Psoas muscle (tissue), 8 donors: Measurements from ENCODE around the gene LY6G6C. TPM values are rescaled to one million over a fixed set of nuclear protein-coding genes. Genes with fewer than 3 reads are reported as not detected.

Experiments
- ATAC-seq, 4 donors: fragments of 200-7000 bp; cut with Tn5 transposase; one replicate each; pipeline ENCODE4 v1.9.1; 2020; ENCODE audit warnings: moderate library complexity in 3 of 4, mild to moderate bottlenecking in 2 of 4
- DNase-seq, 2 donors: peaks; one replicate each; pipeline ENCODE4 v3.0.0-alpha.2; 2020
- H3K27ac ChIP-seq: fragments of 200-600 bp; one replicate; pipeline ENCODE4 v1.8.0; 2022
- H3K27me3 ChIP-seq, 3 donors: fragments of 200-600 bp in 1 of 3; one replicate each; pipeline versions ENCODE4 v1.6.1 to v1.8.0; 2013 to 2022; ENCODE audit warnings: low read length in 2 of 3, mild to moderate bottlenecking in 2 of 3, moderate library complexity in 1 of 3; ENCODE audit not compliant: insufficient read depth in 3 of 3
- H3K36me3 ChIP-seq, 2 donors: fragments of 200-600 bp in 1 of 2; one replicate each; pipeline versions ENCODE4 v1.6.1 to v1.8.0; 2013 to 2022; ENCODE audit warnings: low read depth in 1 of 2, mild to moderate bottlenecking in 1 of 2, moderate library complexity in 1 of 2; ENCODE audit not compliant: insufficient read depth in 1 of 2
- H3K4me1 ChIP-seq: fragments of 200-600 bp; one replicate; pipeline ENCODE4 v1.8.0; 2022
- H3K4me3 ChIP-seq: fragments of 200-600 bp; one replicate; pipeline ENCODE4 v1.8.0; 2022; ENCODE audit warnings: mild to moderate bottlenecking
- H3K9me3 ChIP-seq: fragments of 200-600 bp; one replicate; pipeline ENCODE4 v1.8.0; 2022
- WGBS, 3 donors: extraction: QIAGEN DNeasy Blood & Tissue Kit; methylation state at CpG; one replicate each; pipeline versions ENCODE4 v1.1.6 to v1.1.7; 2013; 5-methylcytosine and 5-hydroxymethylcytosine counted together
- intact Hi-C, 2 donors: fragments of 100-400 bp; cut with DNase I; formaldehyde crosslinking; loops; one replicate each; pipeline versions ENCODE4 v1.11.0 to v1.14.2; 2022
- polyA plus RNA-seq, 3 donors: library from polyadenylated mRNA; stranded (reverse); fragments of 200-250 nt; gene quantifications; one replicate each; pipeline ENCODE4 v1.2.3, GENCODE V29; 2013
- total RNA-seq, 4 donors: library from RNA; stranded (reverse); fragmentation: NEBNext Ultra II Directional in 2 of 4; extraction: Animal tissue kit (Norgen Biotek cat#: 25700) in 2 of 4; gene quantifications; one replicate each; pipeline versions ENCODE4 v1.2.1 to v1.2.4, GENCODE V29; 2021 to 2023
- TF ChIP-seq, protein P1 (sequence below): fragments of 200-600 bp; IDR thresholded peaks from one replicate; pipeline ENCODE4 v1.8.0; 2022; ENCODE audit warnings: antibody characterized with exemption
- donor health status: healthy with polysubstance abuse.
- donor health status: DM: no; HTN: no; CAD: no; lungs with moderate emphysema.
- donor health status: Bipolar disorder and iron deficiency.
- donor health status: healthy.
- donor health status: DM: yes; HTN: yes; CAD: no.
- donor health status: DM: no; HTN: no; CAD: no.
- donor health status: DM: no; HTN: no; CAD: no.
- donor health status: DM: yes; HTN: yes; CAD: no.

LY6G6C gene
- total and polyA plus RNA-seq, 7 donors: not detected

DNA sequence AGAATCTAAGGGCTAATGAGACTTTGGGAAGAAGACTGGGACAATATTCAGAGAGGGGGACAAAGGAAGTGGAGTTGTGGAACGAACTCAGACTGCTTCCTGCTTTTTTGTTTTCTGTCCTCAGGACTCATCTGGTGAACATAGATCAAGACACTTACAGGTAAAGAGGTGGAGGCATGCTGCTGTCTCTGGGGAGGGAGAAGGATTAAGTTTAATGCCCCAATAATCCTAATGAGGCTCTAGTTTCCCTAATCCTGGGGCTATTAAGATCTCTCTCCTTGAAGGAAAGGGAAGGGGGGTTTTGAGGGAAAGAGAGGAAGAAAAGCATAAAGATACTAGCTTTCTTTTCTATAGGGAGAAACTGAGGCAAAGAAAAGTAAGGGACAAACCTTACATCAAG, 22.9 kb upstream of the LY6G6C start:
- 50 to 78% (median 65%) methylated on average over 1 of the region's 1 CpG for WGBS, 3 donors

DNA sequence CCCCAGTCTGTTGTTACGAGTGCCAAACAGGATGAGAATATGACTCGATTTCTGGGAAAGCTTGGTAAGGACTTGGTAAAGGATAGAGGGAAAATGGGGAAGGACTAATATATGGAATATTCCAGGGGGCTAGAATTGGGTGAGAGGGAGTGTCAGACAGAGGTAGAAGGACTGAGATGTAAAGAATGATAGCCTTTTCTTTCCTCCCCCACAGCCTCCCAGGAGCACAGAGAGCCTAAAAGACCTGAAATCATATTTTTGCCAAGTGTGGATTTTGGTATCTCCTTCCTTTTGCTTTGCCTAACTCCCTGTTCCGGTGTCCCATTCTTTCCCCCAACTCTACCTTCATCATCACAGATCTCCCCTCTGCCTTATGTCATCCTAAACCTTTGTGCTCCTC, 21.3 kb upstream of the LY6G6C start:
- H3K27me3 ChIP-seq: no peaks in the 10 kb centered on the region
- intact Hi-C loops: no loop called here
- H3K4me1 ChIP-seq: peaks cover 4% of the 10 kb centered on the region
- ATAC-seq (no peak), DNase-seq (no peak)
- H3K36me3 ChIP-seq: no peaks in the 10 kb centered on the region
- no peaks in the 10 kb centered on the region for H3K9me3 ChIP-seq
- TF ChIP-seq, protein P1, sequence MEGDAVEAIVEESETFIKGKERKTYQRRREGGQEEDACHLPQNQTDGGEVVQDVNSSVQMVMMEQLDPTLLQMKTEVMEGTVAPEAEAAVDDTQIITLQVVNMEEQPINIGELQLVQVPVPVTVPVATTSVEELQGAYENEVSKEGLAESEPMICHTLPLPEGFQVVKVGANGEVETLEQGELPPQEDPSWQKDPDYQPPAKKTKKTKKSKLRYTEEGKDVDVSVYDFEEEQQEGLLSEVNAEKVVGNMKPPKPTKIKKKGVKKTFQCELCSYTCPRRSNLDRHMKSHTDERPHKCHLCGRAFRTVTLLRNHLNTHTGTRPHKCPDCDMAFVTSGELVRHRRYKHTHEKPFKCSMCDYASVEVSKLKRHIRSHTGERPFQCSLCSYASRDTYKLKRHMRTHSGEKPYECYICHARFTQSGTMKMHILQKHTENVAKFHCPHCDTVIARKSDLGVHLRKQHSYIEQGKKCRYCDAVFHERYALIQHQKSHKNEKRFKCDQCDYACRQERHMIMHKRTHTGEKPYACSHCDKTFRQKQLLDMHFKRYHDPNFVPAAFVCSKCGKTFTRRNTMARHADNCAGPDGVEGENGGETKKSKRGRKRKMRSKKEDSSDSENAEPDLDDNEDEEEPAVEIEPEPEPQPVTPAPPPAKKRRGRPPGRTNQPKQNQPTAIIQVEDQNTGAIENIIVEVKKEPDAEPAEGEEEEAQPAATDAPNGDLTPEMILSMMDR: no peak
- H3K27ac ChIP-seq: no peak overlapping the region
- no peak overlapping the region for H3K4me3 ChIP-seq
- 85 to 91% (median 86%) methylated on average over 3 of the region's 3 CpGs for WGBS, 3 donors

More for the DNA sequence above, 22.9 kb upstream of the LY6G6C start:
- H3K4me1 ChIP-seq: peaks cover 2% of the 10 kb centered on the region
- no peaks in the 10 kb centered on the region for H3K27me3 ChIP-seq
- TF ChIP-seq, protein P1: no peak
- H3K4me3 ChIP-seq: no peak overlapping the region
- DNase-seq (no peak), ATAC-seq (no peak)
- no peaks in the 10 kb centered on the region for H3K36me3 ChIP-seq
- intact Hi-C loops: no loop called here
- no peaks in the 10 kb centered on the region for H3K9me3 ChIP-seq
- H3K27ac ChIP-seq: no peak overlapping the region

DNA sequence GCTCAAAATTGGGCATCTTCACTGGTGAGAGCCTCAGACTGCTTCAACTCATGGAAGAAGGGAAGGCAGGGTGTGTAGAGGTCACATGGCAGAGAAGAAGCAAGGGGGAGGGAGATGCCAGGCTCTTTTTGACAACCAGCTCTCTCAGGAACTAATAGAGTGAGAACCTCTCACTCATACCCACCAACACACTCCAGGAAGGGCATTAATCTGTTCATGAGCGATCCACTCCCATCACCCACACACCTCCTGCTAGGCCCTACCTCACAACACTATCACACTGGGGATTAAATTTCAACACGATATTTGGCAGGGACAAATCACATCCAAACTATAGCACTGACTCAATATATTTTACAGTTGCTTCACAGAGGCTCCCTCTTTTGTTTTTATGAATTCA, 20.3 kb upstream of the LY6G6C start:
- ATAC-seq (no peak), DNase-seq (no peak)
- H3K4me1 ChIP-seq: peaks cover 9% of the 10 kb centered on the region
- H3K27me3 ChIP-seq: no peaks in the 10 kb centered on the region
- no peak overlapping the region for H3K27ac ChIP-seq
- intact Hi-C loops: no loop called here
- no peaks in the 10 kb centered on the region for H3K9me3 ChIP-seq
- no peaks in the 10 kb centered on the region for H3K36me3 ChIP-seq
- WGBS, 3 donors: 69 to 85% (median 73%) methylated on average over 2 of the region's 2 CpGs
- TF ChIP-seq, protein P1: no peak
- H3K4me3 ChIP-seq: no peak overlapping the region

DNA sequence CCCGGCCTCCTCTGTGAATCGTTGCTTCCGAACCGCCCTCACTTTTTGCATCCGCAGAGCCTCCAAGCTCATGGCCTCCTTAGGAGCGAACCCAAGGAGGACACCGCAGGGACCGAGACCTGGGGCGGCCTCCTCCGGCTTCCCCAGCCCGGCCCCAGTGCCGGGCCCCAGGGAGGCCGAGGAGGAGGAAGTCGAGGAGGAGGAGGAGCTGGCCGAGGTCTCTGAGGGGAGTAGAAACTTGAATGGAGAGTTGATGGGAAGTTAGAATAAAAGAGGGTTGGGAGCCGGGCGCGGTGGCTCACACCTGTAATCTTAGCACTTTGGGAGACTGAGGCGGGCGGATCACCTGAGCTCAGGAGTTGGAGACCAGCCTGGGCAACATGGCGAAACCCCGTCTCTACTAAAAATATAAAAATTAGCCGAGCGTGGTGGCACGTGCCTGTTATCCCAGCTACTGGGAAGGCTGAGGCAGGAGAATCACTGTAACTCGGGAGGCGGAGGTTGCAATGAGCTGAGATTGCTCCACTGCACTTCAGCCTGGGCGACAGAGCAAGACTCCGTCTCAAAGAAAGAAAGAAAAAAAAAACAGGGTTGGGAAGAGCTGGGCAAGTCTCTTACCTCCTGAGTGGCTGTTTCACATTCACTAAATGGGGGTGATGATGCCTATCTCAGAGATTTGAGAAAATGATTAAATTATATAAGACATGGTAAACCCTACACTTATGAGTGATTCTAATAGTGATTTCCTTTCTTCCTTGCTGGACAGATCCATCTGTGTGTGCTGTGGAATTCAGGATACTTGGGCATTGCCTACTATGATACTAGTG, 19.1 kb upstream of the LY6G6C start:
- ATAC-seq (no peak), DNase-seq (no peak)
- peaks cover 14% of the 10 kb centered on the region for H3K4me1 ChIP-seq
- no peak overlapping the region for H3K27ac ChIP-seq
- no peaks in the 10 kb centered on the region for H3K36me3 ChIP-seq
- intact Hi-C loops: no loop called here
- H3K9me3 ChIP-seq: no peaks in the 10 kb centered on the region
- peak overlapping the region; percentile 74 for H3K4me3 ChIP-seq
- no peaks in the 10 kb centered on the region for H3K27me3 ChIP-seq
- WGBS, 3 donors: 20 to 22% (median 22%) methylated on average over 28 to 29 of the region's 29 CpGs
- TF ChIP-seq, protein P1: no peak
